Calu3 (cell line): Measurements from ENCODE around the gene ARHGEF28. TPM values are rescaled to one million over a fixed set of nuclear protein-coding genes. Genes with fewer than 3 reads are reported as not detected.

Source experiments
- BruUV-seq: library from RNA; stranded (reverse); fragments of 400-500 nt; replicated peaks from 2 replicates; lab custom pipeline; 2021; lab: Mats Ljungman, UMichigan
- CTCF ChIA-PET: fragments of 300-600 bp; sonication (Branson Sonifier 250); formaldehyde crosslinking; loops from one replicate; lab custom pipeline; 2022; ENCODE audit warnings: antibody characterized with exemption; lab: Charles Lee
- DNase-seq: peaks from one replicate; pipeline ENCODE4 v3.0.0; 2022
- H3K27ac Mint-ChIP-seq: one replicate; pipeline ENCODE4 v1.8.0; 2022; ENCODE audit warnings: mixed read lengths; ENCODE audit not compliant: unreplicated experiment
- H3K27me3 Mint-ChIP-seq: one replicate; pipeline ENCODE4 v1.8.0; 2022; ENCODE audit warnings: mixed read lengths; ENCODE audit not compliant: unreplicated experiment
- H3K36me3 Mint-ChIP-seq: one replicate; pipeline ENCODE4 v1.8.0; 2022; ENCODE audit warnings: mild to moderate bottlenecking, moderate library complexity, mixed read lengths; ENCODE audit not compliant: insufficient read depth, unreplicated experiment
- H3K4me1 Mint-ChIP-seq: one replicate; pipeline ENCODE4 v1.8.0; 2022; ENCODE audit warnings: mild to moderate bottlenecking, low read depth, mixed read lengths; ENCODE audit not compliant: unreplicated experiment
- H3K4me3 Mint-ChIP-seq: one replicate; pipeline ENCODE4 v1.8.0; 2022; ENCODE audit warnings: mild to moderate bottlenecking, low read depth, moderate library complexity, mixed read lengths; ENCODE audit not compliant: unreplicated experiment
- H3K9me3 Mint-ChIP-seq: one replicate; pipeline ENCODE4 v1.8.0; 2022; ENCODE audit warnings: low read depth, mixed read lengths; ENCODE audit not compliant: unreplicated experiment
- CTCF ChIP-seq: fragments of 200-600 bp; IDR thresholded peaks from one replicate; pipeline ENCODE4 v1.8.0; 2022; ENCODE audit warnings: antibody characterized with exemption; ENCODE audit not compliant: unreplicated experiment
- intact Hi-C: fragments of 100-400 bp; cut with micrococcal nuclease; formaldehyde crosslinking; loops from one replicate; pipeline ENCODE4 v1.10.0; 2022; ENCODE audit not compliant: unreplicated experiment
- total RNA-seq: library from RNA; stranded (reverse); gene quantifications from 2 replicates; pipeline ENCODE4 v1.2.3, GENCODE V29; 2022

ARHGEF28 gene
- total RNA-seq, 1 experiment from 2014 or later = 92.0 TPM

GRCh38 chr5:73858776-73859175 is 232.8 kb downstream of the ARHGEF28 start:
- no peak for DNase-seq
- H3K4me1 Mint-ChIP-seq = peaks cover 16% of the 10 kb centered on the region
- no TSS peak for BruUV-seq
- H3K27ac Mint-ChIP-seq = no peak overlapping the region
- no peaks in the 10 kb centered on the region for H3K9me3 Mint-ChIP-seq
- no peak overlapping the region for H3K4me3 Mint-ChIP-seq
- intact Hi-C loops = no loop called here
- no peak for TF ChIP-seq CTCF
- CTCF ChIA-PET = no interaction called here
- H3K36me3 Mint-ChIP-seq = peaks cover 69% of the 10 kb centered on the region
- H3K27me3 Mint-ChIP-seq = no peaks in the 10 kb centered on the region

DNA sequence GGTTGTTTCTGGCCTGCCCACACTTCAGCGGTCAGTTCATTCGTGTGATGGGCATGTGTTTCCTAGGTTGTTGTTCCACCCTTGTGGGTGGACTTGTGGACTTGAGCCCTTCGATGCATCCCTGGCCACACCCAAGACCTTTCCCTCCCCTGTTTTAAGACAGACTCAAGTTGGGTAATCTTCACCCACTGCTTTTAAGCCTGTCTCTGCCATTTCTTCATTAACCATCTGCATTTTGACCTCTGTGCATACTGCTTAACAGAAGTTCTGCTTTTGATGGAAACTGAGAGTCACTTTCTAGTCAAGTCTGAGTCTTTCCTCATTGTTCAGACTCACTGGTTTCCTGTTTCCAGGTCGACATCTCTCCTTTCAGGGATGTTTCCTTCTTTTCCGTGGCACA is 233.7 kb downstream of the ARHGEF28 start:
- Mint-ChIP-seq H3K27ac (peak overlapping the region; percentile 60), H3K4me1 (peaks cover 8% of the 10 kb centered on the region), H3K27me3 (no peaks in the 10 kb centered on the region), H3K36me3 (peaks cover 69% of the 10 kb centered on the region), H3K4me3 (no peak overlapping the region), H3K9me3 (no peaks in the 10 kb centered on the region)
- DNase-seq = no peak
- intact Hi-C loops = no loop called here
- no peak for TF ChIP-seq CTCF
- CTCF ChIA-PET = no interaction called here
- no TSS peak for BruUV-seq

GRCh38 chr5:73861313-73861988 is 235.5 kb downstream of the ARHGEF28 start:
- CTCF ChIA-PET = no interaction called here
- DNase-seq = no peak
- H3K27me3 Mint-ChIP-seq = no peaks in the 10 kb centered on the region
- intact Hi-C loops = no loop called here
- no peak for TF ChIP-seq CTCF
- no peak overlapping the region for H3K4me3 Mint-ChIP-seq
- BruUV-seq = no TSS peak
- peaks cover 76% of the 10 kb centered on the region for H3K36me3 Mint-ChIP-seq
- H3K4me1 Mint-ChIP-seq = peaks cover 8% of the 10 kb centered on the region
- H3K27ac Mint-ChIP-seq = no peak overlapping the region
- H3K9me3 Mint-ChIP-seq = no peaks in the 10 kb centered on the region

DNA sequence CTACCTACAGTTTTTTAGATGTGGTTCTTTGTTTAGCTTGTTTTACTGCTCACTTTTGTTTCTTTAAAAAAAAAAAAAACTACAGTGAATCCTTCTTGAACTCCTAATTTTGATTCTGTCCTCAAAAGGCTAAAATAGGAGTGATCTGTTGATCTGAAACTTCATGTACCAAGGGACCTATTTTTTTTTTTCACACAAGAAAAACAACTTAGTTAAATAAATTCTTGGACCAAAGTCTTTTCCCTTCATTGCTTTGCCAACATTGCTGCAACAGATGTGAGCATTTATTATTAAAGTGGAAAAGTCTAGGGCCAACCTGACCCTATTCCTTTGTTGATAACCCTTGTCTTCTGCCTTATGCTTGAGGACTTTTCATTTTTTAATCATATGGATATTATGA is 236.8 kb downstream of the ARHGEF28 start:
- no TSS peak for BruUV-seq
- Mint-ChIP-seq H3K4me3 (no peak overlapping the region), H3K27ac (no peak overlapping the region), H3K4me1 (peaks cover 14% of the 10 kb centered on the region), H3K27me3 (no peaks in the 10 kb centered on the region), H3K36me3 (peaks cover 88% of the 10 kb centered on the region), H3K9me3 (no peaks in the 10 kb centered on the region)
- intact Hi-C loops = no loop called here
- DNase-seq = no peak
- TF ChIP-seq CTCF = no peak
- CTCF ChIA-PET = interaction anchor here (0.9 kb wide), 1 partner anchor 10 kb away, joined by 4 read pairs; no protein-coding TSS in a partner anchor
